Hepatic stellate cell (primary cell): ENCODE results near the gene MOB4.
"Not testable (repeated sequence)": the region's sequence is repeated elsewhere in the genome, so short reads cannot be mapped to it uniquely, and the experiment has no call there.

Experiments used
- DNase-seq: peaks from one replicate; pipeline ENCODE4 v3.0.0; 2011; ENCODE audit warnings: low spot score

MOB4 gene

DNA sequence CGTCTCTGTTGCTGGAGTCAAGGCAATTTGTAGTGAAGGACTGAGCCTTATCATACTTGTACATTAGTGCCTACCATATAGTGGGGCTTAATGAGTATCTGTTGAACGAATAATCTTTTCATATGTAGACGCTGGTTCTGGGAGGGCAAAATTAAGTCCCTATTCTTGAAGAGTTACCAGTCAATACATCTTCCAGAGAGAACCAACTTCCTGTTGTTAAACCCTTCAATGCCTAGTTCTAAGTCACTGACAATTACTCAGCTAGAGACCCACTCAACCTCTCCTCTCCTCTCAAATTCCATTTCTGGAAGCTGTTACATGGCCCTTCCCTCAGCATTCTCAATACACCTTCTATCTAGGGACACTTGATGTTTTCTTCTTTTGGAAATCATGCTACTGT, 1.1 kb upstream of the MOB4 start:
- DNase-seq: no peak

DNA sequence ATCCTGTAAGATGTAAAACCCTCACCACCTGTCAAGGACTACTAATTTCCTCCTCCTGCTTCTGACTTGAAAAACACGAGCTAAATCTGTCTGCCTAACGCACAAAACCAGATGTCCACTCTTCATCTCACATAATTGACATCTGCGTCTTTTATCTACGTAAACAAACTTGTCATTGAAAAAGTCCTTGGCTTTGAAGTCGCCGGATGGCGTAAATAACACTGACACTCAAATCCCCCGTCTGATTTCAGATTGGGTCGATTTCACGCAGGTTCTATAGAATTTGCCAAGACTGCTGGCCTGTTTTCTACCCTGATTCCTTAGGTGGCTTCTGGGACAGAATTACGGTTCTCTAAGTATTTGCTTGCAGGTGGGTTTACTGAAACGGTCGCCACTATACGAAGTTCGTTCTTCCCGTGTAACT, 539 bp upstream of the MOB4 start:
- DNase-seq: no peak

DNA sequence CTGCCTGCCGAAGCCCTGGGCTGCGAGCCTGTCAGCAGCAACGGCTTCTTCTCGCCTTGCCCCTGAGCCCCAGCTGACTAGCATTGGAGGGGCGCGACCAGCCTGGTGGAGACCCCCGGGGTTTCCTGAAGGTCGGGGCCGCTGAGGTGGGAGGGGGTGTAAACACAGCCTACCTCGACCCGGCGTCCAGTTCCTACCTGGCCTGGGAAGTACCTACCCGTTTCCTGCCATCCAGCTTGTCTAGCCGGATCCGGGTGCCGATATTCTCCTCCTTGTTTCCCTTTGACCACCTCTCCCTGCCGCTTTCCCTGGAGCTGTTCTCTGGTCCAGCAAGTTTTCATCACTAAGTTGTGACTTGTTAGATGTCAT, 511 bp downstream of the MOB4 start:
- DNase-seq: peak; percentile 38

DNA sequence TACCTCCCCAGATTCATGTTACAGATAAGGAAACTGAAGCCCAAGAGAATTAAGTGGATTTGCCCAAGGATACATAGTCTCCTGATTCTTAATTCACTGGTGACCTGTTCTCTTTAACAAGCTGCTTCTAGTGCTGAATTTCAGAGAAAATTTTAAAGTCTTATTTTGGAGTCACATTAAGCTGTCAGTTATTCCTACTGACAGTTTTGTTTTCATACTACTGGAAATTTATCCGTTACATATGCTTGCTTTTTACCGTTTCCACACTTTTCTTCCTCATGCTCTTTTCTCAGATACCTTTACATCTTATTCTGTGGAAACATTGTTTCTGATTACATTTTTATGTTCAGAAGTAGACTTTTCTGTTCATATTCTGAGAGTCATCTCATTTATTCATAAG, 1.3 kb downstream of the MOB4 start:
- no peak for DNase-seq

DNA sequence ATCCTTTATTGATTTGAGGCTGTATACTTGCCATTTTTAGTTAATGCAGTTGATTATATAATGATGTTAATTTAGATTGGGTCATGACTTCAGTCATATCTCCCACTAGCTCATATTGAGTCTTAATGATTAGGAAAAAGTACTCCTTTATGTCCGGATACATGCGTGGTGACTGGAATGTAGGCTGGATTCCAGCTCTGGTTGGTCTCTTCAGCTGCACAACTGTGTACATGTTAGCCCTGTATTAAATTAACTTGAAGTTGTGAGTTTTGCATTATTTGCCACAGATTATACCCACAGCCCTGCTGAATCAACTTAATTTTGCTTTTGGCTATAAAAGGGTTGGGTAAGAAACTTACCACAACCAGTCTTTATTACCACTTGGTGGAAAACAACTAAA, 22.5 kb downstream of the MOB4 start:
- no peak for DNase-seq

DNA sequence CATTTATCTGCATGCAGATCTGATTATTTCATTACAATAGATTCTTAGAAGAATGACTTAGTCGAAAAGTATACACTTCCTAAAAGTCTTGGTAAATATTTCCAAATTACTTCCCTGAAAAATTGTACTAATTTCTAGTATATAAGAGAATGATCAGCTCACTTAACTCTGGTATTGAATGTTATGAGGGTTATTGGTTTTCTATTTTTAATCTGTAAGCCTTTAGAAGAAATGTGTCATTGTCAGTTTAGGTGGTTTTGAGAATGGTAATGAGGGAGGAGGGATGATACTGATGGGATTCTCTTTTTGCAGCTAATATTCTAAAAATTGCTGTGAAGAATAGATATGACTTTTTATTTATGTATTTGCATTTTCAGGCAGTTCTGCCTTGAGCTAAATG, 23.9 kb downstream of the MOB4 start:
- DNase-seq: no peak

DNA sequence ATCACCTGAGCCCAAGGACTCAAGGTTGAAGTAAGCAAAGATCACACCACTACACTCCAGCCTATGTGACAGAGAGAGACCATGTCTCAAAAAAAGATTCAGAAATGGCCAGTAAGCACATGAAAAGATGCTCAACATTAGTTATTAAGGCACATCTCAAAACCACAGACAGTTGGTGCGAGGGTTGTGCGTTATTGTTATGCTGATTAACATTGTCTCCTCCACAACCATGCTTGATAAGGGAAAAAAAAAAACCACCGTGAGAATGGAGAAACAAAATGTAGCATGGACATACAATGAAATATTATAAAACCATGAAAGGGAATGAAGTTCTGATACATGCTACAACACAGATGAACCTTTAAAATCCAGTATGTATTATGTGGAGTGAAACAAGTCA, 27.3 kb downstream of the MOB4 start:
- no peak for DNase-seq

DNA sequence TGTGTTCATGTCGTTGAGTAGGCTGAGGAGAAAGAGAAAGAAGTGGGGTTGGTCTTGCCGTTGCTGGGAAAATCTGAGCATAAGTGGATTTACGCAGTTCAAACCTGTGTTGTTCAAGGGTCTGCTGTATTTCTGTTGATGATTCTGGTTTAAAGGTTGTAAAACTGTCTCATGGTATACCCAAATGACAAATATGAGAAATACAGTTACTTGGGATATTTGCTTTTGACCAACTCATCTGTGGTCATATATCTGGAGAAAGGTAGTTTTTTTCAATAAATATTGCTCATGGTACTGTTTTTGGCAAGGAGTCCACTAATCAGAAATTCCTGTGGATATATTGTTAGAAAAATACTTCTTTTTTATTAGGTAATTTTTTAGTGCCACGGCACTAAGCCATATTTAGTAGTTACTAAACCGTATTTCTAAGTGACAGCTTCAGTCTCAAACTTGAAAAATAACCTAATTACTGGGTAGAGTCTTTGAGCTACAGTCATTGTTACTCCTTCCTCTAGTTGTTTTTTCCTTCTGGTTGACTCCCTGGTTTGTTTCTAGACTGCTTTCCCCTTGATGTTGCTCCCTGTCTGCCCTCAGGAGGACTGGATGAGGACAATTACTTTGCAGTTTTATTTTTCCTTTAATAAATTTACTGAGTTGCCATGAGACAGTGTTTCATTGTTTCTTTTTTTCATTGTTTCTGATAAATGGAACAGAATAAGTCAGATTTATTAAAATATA, 31.5 kb downstream of the MOB4 start:
- DNase-seq: no peak

DNA sequence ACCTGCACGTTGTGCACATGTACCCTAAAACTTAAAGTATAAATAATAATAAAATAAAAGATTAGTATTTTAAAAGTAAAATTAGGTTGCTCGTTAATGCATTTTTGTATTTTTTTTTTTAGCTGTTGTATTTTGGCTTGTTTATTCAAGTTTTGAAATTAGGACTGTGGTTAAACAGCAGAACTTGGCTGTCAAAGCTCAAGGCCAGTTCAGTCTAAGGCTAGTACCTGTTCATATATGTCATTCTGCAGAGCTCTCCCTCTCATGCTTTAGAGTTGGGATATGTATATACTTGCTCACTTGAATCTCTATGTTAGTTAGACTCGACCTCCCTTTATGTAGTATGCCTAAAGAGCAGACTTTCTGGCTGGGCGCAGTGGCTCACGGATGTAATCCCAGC, 32.7 kb downstream of the MOB4 start:
- DNase-seq: no peak

DNA sequence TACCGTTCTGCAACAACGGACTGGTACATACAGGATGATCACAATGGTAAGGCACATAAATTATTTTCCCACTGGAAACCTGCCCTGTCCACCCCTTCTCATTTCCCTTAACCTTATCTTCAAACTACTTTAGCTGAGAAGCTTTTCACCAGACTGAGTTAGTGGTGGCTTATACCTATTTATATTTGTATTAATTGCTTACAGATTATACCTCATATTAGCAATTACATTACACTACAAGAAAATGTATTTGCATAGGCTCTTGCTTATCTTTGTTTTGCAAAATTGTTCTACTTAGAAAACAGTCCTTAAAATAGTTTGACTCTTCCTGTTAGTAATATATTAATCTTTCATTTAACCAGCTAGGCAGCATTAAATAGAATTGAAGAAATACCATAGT, 35.4 kb downstream of the MOB4 start:
- DNase-seq: not testable (repeated sequence)

DNA sequence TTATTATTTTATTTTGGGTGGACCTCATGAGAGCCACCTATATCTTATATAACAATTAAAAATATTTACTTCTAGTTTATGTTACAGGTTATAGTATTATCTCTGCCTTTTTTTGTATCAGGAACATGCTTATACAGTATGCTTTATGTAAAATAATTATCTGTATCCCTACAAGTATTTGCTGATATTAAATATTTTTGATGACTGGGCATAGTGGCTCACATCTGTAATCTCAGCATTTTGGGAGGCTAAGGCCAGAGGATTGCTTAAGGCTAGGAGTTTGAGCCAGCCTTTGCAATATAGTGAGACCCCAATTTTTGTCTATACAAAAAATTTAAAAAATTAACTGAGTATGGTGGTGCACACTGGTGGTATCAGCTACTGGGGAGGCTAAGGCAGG, 39.6 kb downstream of the MOB4 start:
- DNase-seq: no peak

DNA sequence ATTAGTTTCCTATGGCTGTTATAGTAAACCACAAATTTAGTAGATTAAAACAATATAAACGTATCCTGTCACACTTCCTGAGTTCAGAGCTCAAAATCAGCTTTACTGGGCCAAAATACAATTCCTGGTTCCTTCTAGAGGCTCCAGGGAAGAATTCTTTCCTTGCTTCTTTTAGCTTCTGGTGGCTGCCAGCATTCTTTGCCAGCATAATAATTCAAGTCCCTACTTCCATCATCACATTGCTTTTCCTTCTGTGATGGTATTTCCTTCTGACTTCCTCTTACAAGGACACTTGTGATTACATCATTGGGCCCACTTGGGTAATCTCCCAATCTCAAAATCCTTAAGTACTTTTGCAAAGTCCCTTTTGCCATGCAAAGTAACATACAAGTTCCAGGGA, 40.6 kb downstream of the MOB4 start:
- DNase-seq: no peak

DNA sequence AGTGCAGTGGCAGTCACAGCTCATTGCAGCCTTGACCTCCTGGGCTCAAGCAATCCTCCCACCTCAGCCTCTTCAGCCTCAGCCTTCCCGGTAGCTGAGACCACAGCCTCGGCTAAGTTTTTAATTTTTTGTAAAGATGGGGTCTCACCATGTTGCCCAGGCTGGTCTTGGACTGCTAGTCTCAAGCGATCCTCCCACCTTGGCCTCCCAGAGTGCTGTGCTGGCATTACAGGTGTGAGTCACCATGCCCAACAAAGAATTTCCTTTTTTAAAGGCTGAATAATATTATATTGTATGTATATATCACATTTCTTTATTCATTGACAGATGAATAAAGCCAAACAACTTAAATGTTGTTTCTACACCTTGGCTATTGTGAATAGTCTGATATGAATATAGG, 42.5 kb downstream of the MOB4 start:
- DNase-seq: no peak

DNA sequence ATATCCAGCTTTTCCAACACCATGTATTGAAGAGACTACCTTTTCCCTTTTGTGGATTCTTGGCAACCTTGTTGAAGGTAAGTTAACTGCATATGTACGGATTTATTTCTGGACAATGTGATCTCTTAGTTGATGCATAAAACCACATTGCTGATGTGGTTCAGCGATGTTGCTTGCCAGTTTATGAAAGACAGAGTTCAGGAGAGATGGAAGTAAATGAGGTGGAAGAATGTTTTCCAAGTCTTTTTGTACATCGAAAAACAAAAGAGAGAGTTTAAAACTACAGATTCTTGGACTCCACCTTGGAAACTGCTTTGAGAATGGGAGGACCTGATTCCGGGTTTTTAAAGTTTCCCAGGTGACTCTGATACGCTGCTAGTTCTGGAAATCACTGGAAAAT, 43.8 kb downstream of the MOB4 start:
- DNase-seq: no peak

DNA sequence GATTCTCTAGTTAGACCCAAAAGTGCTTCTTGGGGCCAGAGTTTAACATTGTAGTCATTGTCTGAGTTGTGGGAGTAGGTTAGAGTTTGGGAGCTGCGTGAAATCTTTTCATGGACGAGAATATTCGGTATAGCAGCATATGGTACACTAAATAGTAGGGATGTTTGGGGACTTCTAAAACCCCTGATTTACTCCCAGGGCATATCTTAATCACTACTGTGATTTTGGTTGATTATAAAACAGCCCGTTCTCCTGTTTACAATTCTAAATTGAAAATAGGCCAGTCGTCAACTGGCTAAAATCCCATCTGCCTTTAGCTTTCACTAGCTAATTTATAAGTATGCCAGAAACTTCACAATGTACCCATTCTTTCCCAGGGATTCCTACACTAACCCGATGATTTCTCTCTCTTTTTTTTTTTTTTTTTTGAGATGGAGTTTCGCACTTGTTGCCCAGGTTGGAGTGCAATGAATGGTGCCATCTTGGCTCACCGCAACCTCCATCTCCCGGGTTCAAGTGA, 44.3 kb downstream of the MOB4 start:
- DNase-seq: no peak

DNA sequence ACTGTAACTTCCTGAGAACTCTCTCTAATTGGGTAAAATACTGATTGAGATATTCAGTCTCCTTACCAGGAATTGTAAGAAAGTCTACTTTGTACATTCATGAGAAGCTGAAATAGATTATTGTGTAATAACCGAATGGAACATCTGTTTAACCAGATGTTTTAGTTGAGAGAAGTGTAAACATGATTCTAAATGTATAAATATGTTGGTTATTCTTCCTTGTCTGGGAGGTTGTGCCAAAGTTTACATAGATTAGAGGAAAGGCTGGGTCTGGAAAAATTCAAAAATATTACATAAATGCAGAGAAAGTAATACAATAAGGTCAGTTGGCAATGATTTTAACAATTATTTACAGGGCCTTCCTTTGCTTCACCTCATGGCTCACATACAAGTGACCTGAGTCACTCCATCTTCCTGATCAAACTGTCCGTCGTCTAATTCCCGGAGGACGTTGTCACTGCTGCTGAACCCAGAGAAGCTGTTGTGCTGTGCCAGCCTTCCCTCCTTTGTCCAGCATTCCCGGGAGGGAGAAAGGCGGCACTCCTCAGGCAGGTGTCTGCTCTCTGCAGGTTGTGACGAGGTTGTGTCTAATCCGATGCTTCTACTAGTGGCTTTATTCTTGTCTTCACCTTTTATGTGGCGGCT, 55.9 kb downstream of the MOB4 start:
- DNase-seq: no peak

DNA sequence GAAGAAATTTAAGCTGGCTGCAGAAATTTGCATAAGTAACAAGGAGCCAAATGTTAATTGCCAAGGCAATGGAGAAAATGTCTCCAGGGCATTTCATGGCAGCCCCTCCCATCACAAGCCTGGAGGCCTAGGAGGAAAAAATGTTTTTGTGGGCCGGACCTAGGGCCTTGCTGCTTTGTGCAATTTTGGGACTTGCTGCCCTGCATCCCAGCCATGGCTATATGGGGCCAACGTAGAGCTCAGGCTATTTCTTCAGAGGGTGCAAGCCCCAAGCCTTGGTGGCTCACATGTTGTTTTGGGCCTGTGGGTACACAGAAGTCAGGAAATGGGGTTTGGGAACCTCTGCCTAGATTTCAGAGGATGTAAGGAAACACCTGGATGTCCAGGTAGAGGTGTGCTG, 57.7 kb downstream of the MOB4 start:
- DNase-seq: no peak

DNA sequence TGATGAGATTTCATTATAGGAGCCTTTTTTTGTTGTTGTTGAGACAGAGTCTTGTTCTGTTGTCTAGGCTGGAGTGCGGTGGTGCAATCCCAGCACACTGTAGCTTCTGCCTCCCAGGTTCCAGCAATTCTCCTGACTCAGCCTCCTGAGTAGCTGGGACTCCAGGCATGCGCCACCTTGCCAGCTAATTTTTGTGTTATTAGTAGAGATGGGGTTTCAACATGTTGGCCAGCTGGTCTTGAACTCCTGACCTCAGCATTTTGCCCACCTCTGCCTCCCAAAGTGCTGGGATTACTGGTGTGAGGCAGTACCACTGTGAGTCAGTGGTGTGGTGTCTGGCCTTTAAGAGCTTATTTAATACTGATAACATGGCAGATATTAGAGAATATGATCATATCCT, 60.1 kb downstream of the MOB4 start:
- DNase-seq: no peak

DNA sequence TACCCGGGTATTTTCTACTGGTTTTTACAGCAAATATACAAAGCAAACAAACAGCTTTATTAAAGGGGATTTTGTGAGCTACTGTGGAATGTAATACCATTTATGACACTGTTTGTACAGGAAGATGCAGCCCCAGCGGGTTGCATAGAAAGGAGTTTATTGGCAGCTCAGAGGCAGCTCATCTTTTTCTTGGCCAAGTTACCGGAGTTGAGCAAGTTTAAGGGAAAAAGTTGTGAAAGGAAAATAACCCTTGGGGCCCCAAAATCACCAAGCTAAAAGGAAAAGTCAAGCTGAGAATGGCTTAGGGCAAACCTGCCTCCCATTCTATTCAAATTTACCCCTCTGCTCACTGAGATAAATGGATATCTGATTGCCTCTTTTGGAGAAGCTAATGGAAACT, 60.8 kb downstream of the MOB4 start:
- no peak for DNase-seq

DNA sequence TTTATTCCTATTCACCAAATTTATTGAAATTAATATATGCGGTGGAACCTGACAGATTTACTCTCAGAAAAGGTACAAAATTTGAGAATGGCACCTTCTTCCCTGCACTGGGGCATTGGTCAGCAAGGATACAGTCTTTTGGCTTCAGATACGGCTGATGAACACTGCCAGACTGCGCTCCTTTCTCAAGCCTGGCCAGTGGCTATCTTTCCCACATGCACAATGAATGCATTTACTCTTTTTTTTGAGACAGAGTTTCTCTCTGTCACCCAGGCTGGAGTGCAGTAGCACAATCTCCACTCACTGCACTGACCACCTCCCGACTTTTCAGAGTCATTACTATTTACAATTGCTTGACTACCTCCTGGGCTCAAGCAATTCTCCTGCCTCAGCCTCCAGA, 61.6 kb downstream of the MOB4 start:
- DNase-seq: no peak

DNA sequence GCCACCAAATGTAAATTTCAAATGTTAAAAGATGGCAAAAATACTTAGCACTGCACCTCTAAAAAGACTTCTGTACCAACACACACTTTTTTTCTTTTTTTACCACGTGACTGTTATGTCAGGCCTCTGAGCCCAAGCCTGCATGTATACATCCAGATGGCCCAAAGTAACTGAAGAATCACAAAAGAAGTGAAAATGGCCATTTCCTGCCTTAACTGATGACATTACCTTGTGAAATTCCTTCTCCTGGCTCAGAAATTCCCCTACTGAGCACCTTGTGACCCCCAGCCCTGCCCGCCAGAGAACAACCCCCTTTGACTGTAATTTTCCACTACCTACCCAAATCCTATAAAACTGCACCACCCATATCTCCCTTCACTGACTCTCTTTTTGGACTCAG, 62.4 kb downstream of the MOB4 start:
- DNase-seq: not testable (repeated sequence)

DNA sequence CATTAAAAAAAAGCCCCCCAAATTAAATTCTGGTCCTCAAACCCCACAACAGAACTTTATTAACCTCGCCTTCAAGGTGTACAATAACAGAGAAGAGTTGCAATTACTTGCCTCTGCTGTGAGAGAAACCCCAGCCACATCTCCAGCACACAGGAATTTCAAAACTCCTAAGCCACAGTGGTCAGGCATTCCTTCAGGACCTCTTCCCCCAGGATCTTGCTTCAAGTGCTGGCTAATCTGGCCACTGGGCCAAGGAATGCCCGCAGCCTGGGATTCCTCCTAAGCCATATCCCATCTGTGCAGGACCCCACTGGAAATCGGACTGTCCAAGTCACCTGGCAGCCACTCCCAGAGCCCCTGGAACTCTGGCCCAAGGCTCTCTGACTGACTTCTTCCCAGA, 64.3 kb downstream of the MOB4 start:
- not testable (repeated sequence) for DNase-seq

DNA sequence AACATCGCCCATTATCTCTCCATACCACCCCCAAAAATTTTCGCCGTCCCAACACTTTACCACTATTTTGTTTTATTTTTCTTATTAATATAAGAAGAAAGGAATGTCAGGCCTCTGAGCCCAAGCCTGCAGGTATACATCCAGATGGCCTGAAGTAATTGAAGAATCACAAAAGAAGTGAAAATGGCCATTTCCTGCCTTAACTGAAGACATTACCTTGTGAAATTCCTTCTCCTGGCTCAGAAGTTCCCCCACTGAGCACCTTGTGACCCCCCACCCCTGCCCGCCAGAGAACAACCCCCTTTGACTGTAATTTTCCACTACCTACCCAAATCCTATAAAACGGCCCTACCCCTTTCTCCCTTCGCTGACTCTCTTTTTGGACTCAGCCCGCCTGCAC, 71.4 kb downstream of the MOB4 start:
- not testable (repeated sequence) for DNase-seq
